HepG2 (cell line): Measurements from ENCODE around the gene NFATC1. TPM values are rescaled to one million over a fixed set of nuclear protein-coding genes. Genes with fewer than 3 reads are reported as not detected.

Source experiments
- ATAC-seq: fragments of 200-7000 bp; cut with Tn5 transposase; 3 replicates; pipeline ENCODE4 v1.9.1; 2020; ENCODE audit warnings: mild to moderate bottlenecking, moderate library complexity
- BruUV-seq: library from RNA; stranded (reverse); fragments of 400-500 nt; replicated peaks from 2 replicates; lab custom pipeline; 2021; lab: Mats Ljungman, UMichigan
- CTCF ChIA-PET: fragments of 300-600 bp; formaldehyde crosslinking; extraction: SDS; loops from one replicate; lab custom pipeline; 2021; ENCODE audit warnings: low total read pairs, inconsistent platforms, low intra/inter-chr PET ratio; lab: Yijun Ruan, JAX
- POLR2A ChIA-PET: fragments of 350-600 bp; sonication (Branson Sonifier 250); formaldehyde crosslinking; loops from one replicate; lab custom pipeline; 2020; ENCODE audit warnings: antibody characterized with exemption, inconsistent platforms; lab: Yijun Ruan, JAX
- DNase-seq: peaks from one replicate; pipeline ENCODE4 v3.0.0-alpha.2; 2015; ENCODE audit warnings: low spot score
- FAIRE-seq: peaks from 3 replicates; lab custom pipeline; 2011; peaks lifted over from hg19 to GRCh38; lab: Jason Lieb, UNC
- H2AFZ ChIP-seq: one replicate; pipeline ENCODE4 v1.6.1; 2011; ENCODE audit warnings: low read length, inconsistent platforms
- H3K27ac ChIP-seq: fragments of 300-600 bp; 3 replicates; pipeline ENCODE4 v1.8.0; 2011; ENCODE audit warnings: mixed run types, mild to moderate bottlenecking, mixed read lengths, low read length, inconsistent platforms; ENCODE audit not compliant: insufficient read depth; ENCODE audit errors: extremely low read length
- H3K27me3 ChIP-seq, 2 experiments: fragments of 200-600 bp in 1 of 2; 2 replicates in 1 of 2; 3 replicates in 1 of 2; pipeline versions ENCODE4 v1.6.0 to v1.8.0; 2011; ENCODE audit warnings: low read length in 2 of 2, mild to moderate bottlenecking in 2 of 2, moderate library complexity in 2 of 2, inconsistent platforms in 1 of 2; ENCODE audit not compliant: insufficient read depth in 2 of 2, control insufficient read depth in 1 of 2
- H3K36me3 ChIP-seq, 2 experiments: fragments of 200-600 bp in 1 of 2; replicated peaks in 1 of 2; 2 replicates in 1 of 2; 3 replicates in 1 of 2; pipeline versions ENCODE4 v1.5.1 to v1.8.0; 2011; ENCODE audit warnings: low read length in 2 of 2, inconsistent platforms in 1 of 2; ENCODE audit not compliant: insufficient read depth in 2 of 2, control insufficient read depth in 1 of 2
- H3K4me1 ChIP-seq: 2 replicates; pipeline ENCODE4 v1.5.1; 2012; ENCODE audit warnings: low read length, inconsistent platforms; ENCODE audit not compliant: insufficient read depth
- H3K4me2 ChIP-seq: 2 replicates; pipeline ENCODE4 v1.6.0; 2011; ENCODE audit warnings: low read depth, low read length, inconsistent platforms
- H3K4me3 ChIP-seq, 3 experiments: fragments of 200-600 bp in 1 of 3; sonication (generic), shearing (Covaris generic) in 1 of 3; replicated peaks in 1 of 3; 2 replicates each; pipeline ENCODE4 v1.5.1; 2011 to 2016; ENCODE audit warnings: low read length in 3 of 3, inconsistent platforms in 2 of 3, low read depth in 2 of 3, mild to moderate bottlenecking in 2 of 3, control low read depth in 1 of 3, mixed read lengths in 1 of 3; ENCODE audit not compliant: insufficient read depth in 1 of 3
- H3K79me2 ChIP-seq: one replicate; pipeline ENCODE4 v1.6.1; 2011; ENCODE audit warnings: low read length, inconsistent platforms; ENCODE audit not compliant: insufficient read depth
- H3K9ac ChIP-seq: 2 replicates; pipeline ENCODE4 v1.6.0; 2011; ENCODE audit warnings: mild to moderate bottlenecking, low read depth, low read length, inconsistent platforms; ENCODE audit not compliant: insufficient read depth
- H3K9me3 ChIP-seq: 2 replicates; pipeline ENCODE4 v1.5.1; 2012; ENCODE audit warnings: mild to moderate bottlenecking, low read length
- H4K20me1 ChIP-seq: 2 replicates; pipeline ENCODE4 v1.6.0; 2011; ENCODE audit warnings: inconsistent platforms, mild to moderate bottlenecking, low read length, moderate library complexity; ENCODE audit not compliant: insufficient read depth
- ATM ChIP-seq: fragments of 450-650 bp; IDR thresholded peaks from 2 replicates; pipeline ENCODE4 v1.7.1; 2017; ENCODE audit warnings: mild to moderate bottlenecking, borderline replicate concordance
- HDAC2 ChIP-seq: sonication (generic); formaldehyde crosslinking; IDR thresholded peaks from 2 replicates; pipeline ENCODE4 v1.4.0; 2020; ENCODE audit warnings: missing genetic modification reagents
- MAFG ChIP-seq: sonication (generic); formaldehyde crosslinking; IDR thresholded peaks from 2 replicates; pipeline ENCODE4 v1.5.1; 2020; ENCODE audit warnings: mild to moderate bottlenecking, missing genetic modification reagents
- MED1 ChIP-seq: sonication (generic); formaldehyde crosslinking; IDR thresholded peaks from 2 replicates; pipeline ENCODE4 v1.4.0; 2020; ENCODE audit warnings: missing genetic modification reagents
- MED8 ChIP-seq: sonication (generic); formaldehyde crosslinking; IDR thresholded peaks from 2 replicates; pipeline ENCODE4 v1.8.1; 2023; ENCODE audit warnings: mild to moderate bottlenecking, missing genetic modification reagents; ENCODE audit not compliant: insufficient replicate concordance
- MTF2 ChIP-seq: sonication (generic); formaldehyde crosslinking; IDR thresholded peaks from 2 replicates; pipeline ENCODE4 v1.5.0; 2020; ENCODE audit warnings: missing genetic modification reagents, borderline replicate concordance
- ZGPAT ChIP-seq: IDR thresholded peaks from 2 replicates; pipeline ENCODE4 v1.6.1; 2016; ENCODE audit warnings: mild to moderate bottlenecking
- ZNF598 ChIP-seq: sonication (generic); formaldehyde crosslinking; IDR thresholded peaks from 2 replicates; pipeline ENCODE4 v1.5.1; 2020; ENCODE audit warnings: mild to moderate bottlenecking, missing genetic modification reagents, borderline replicate concordance
- ZNF616 ChIP-seq: sonication (generic); formaldehyde crosslinking; IDR thresholded peaks from 2 replicates; pipeline ENCODE4 v1.5.0; 2020; ENCODE audit warnings: low read depth, mild to moderate bottlenecking, missing genetic modification reagents
- WGBS: methylation state at CpG from one replicate; pipeline ENCODE4 v1.1.6; 2017; ENCODE audit warnings: low lambda C conversion rate; 5-methylcytosine and 5-hydroxymethylcytosine counted together
- in situ Hi-C: cut with HindIII; loops from 2 replicates; pipeline ENCODE4 v1.10.0; 2017; ENCODE audit warnings: low pct_unique_long_range_greater_than_20kb; ENCODE audit not compliant: extremely low pct_ligation_motif_present
- intact Hi-C: fragments of 100-400 bp; cut with micrococcal nuclease; formaldehyde crosslinking; loops from one replicate; pipeline ENCODE4 v1.10.0; 2022; ENCODE audit not compliant: unreplicated experiment
- polyA plus RNA-seq, 8 experiments: library from polyadenylated mRNA; depleted of rRNA in 3 of 8; stranded (reverse) in 7 of 8; unstranded in 1 of 8; fragments of >200 nt; fragmentation: Illumina TruSeq in 4 of 8; extraction: Trizol in 4 of 8; gene quantifications; 2 replicates each; pipeline versions ENCODE4 v1.2.1 to v1.2.3, GENCODE V29; 2011 to 2016; ENCODE audit warnings: low read depth in 4 of 8, missing spikeins in 1 of 8, mixed read lengths in 1 of 8; ENCODE audit not compliant: insufficient read depth in 1 of 8
- total RNA-seq, 5 experiments: library from RNA; depleted of rRNA; stranded (reverse); fragments of >200 nt; fragmentation: Illumina TruSeq; extraction: Trizol; gene quantifications; 2 replicates each; pipeline ENCODE4 v1.2.3, GENCODE V29; 2016; ENCODE audit warnings: low read depth in 1 of 5
- TF ChIP-seq, protein P1 (sequence below): sonication (generic); formaldehyde crosslinking; IDR thresholded peaks from 2 replicates; pipeline ENCODE4 v1.9.0; 2022; ENCODE audit warnings: missing genetic modification reagents, mild to moderate bottlenecking, borderline replicate concordance
- TF ChIP-seq, protein P2 (sequence below): IDR thresholded peaks from 2 replicates; pipeline ENCODE4 v1.6.1; 2016; ENCODE audit warnings: control low read depth

NFATC1 gene
- total and polyA plus RNA-seq, 2 of the 13 experiments (the other 11 are each of a cell fraction or from before 2014, with no cell fraction given): not detected

DNA sequence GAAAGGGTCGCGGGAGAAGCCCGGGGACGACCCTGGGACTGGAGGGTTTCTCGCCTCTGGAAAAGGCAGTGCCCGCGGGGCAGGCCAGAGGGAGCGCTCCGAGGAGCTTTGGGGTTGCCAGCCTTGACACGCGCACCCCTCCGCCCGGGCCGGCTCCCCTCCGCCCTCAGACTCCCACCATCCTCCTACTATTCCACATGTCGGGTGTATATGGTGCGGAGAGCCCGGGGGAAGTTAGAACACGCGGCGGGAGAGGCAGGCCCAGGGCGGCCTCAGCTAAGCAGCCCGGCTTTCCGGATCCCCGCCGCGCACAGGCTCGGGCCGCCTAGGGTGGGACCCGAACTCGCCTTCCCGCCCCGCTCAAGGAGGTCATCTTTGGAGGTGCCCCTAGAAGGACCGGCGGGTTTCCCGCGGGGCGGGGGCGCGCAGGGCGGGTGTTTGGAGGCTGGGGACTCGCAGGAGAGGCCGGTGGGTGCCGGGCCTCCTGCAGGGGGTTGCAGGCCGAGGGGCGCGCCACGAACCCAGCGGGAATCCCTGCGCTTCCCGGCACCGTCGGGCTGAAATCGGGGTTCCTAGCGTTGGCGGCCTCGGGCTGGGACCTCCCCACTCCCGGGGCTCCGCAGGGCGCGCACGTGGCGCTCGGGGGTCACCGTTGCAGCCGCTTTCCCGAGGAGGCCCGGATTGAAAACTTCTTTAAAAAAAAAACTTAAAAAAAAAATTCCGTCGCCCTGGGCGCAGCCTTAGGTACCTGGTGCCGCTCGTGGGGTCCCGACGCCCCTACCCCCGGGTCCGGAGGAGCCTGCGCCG is 3.7 kb downstream of the NFATC1 start:
- H3K27me3 ChIP-seq: peaks cover 19 to 74% of the 10 kb centered on the region in 2 experiments
- TF ChIP-seq MAFG (CRISPR knock-in tag) (no peak), MTF2 (CRISPR knock-in tag) (peak; percentile 93), ATM (no peak), HDAC2 (CRISPR knock-in tag) (no peak)
- in situ Hi-C loops: no loop called here
- BruUV-seq: no TSS peak
- no peak for FAIRE-seq
- H3K9me3 ChIP-seq: no peaks in the 10 kb centered on the region
- peak overlapping the region; percentile 47; the same call in 1 of the 2 replicates for H3K4me2 ChIP-seq
- peak overlapping the region in 2 of 3 experiments; percentile 28 to 37; a peak in 3 of 6 replicates for H3K4me3 ChIP-seq
- no peaks in the 10 kb centered on the region for H3K4me1 ChIP-seq
- 27% methylated on average over 15 of the region's 79 CpGs for WGBS
- ChIA-PET POLR2A (no interaction called here), CTCF (no interaction called here)
- H3K27ac ChIP-seq: no peak overlapping the region
- peak; percentile 7; the same call in 1 of the 3 replicates for ATAC-seq
- no peak for DNase-seq
- H4K20me1 ChIP-seq: peaks cover 2% of the 10 kb centered on the region; the same call in 1 of the 2 replicates
- H3K79me2 ChIP-seq: no peaks in the 10 kb centered on the region
- no peaks in the 10 kb centered on the region for H3K36me3 ChIP-seq
- intact Hi-C loops: no loop called here
- H3K9ac ChIP-seq: no peak overlapping the region
- no peak overlapping the region for H2AFZ ChIP-seq

DNA sequence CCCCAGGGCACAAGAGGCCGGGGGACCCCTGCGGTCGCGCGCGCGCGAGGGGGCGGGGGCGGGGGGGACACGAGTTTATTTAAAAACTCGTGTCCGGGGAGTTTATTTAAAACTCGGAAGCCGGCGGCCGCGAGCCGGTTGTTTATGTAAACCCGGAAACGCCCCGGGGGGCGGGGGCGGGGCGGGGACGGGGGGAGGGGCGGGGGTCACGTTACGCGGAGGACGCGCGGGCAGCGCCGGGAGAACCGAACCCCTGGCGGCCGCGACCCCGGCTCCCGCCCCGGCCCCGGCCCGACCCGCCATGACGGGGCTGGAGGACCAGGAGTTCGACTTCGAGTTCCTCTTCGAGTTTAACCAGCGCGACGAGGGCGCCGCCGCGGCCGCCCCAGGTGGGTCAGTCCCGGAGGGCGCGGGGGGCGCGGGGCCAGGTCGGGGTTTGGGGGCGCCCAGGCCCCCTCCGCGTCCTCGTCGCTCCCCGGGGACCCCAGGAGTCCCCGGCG is 4.4 kb downstream of the NFATC1 start:
- ATAC-seq (no peak), DNase-seq (no peak), FAIRE-seq (no peak)
- Histone ChIP-seq H3K4me1 (0 out of 2 replicates have a peak, but pooled peaks cover under 1% of the 10 kb centered on the region), H3K79me2 (no peaks in the 10 kb centered on the region), H3K36me3 (no peaks in the 10 kb centered on the region), H4K20me1 (no peaks in the 10 kb centered on the region; the same call in 1 of the 2 replicates), H3K27ac (no peak overlapping the region), H3K4me3 (peak overlapping the region; percentile 28 to 52 (median 37); a peak in 4 of 6 replicates), H3K27me3 (peaks cover 20 to 75% of the 10 kb centered on the region in 2 experiments), H3K4me2 (peak overlapping the region; percentile 36; the same call in 1 of the 2 replicates), H3K9me3 (no peaks in the 10 kb centered on the region), H2AFZ (no peak overlapping the region), H3K9ac (no peak overlapping the region)
- intact Hi-C loops: no loop called here
- TF ChIP-seq, protein P1, sequence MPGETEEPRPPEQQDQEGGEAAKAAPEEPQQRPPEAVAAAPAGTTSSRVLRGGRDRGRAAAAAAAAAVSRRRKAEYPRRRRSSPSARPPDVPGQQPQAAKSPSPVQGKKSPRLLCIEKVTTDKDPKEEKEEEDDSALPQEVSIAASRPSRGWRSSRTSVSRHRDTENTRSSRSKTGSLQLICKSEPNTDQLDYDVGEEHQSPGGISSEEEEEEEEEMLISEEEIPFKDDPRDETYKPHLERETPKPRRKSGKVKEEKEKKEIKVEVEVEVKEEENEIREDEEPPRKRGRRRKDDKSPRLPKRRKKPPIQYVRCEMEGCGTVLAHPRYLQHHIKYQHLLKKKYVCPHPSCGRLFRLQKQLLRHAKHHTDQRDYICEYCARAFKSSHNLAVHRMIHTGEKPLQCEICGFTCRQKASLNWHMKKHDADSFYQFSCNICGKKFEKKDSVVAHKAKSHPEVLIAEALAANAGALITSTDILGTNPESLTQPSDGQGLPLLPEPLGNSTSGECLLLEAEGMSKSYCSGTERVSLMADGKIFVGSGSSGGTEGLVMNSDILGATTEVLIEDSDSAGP (CRISPR knock-in tag): no peak
- TF ChIP-seq MED1 (CRISPR knock-in tag) (no peak), ZNF616 (CRISPR knock-in tag) (no peak), MED8 (CRISPR knock-in tag) (no peak), ZNF598 (CRISPR knock-in tag) (no peak), ZGPAT (CRISPR knock-in tag) (no peak)
- TF ChIP-seq, protein P2, sequence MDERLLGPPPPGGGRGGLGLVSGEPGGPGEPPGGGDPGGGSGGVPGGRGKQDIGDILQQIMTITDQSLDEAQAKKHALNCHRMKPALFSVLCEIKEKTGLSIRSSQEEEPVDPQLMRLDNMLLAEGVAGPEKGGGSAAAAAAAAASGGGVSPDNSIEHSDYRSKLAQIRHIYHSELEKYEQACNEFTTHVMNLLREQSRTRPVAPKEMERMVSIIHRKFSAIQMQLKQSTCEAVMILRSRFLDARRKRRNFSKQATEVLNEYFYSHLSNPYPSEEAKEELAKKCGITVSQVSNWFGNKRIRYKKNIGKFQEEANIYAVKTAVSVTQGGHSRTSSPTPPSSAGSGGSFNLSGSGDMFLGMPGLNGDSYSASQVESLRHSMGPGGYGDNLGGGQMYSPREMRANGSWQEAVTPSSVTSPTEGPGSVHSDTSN (CRISPR knock-in tag): no peak
- in situ Hi-C loops: no loop called here
- CTCF ChIA-PET: no interaction called here
- 40% methylated on average over 2 of the region's 71 CpGs for WGBS
- POLR2A ChIA-PET: no interaction called here
- BruUV-seq: no TSS peak
